Type B pancreatic cell (in vitro differentiated cells): Measurements from ENCODE around the gene DAB2. TPM values are rescaled to one million over a fixed set of nuclear protein-coding genes. Genes with fewer than 3 reads are reported as not detected.

Source experiments
- DNase-seq: peaks from one replicate; pipeline ENCODE4 v3.0.0; 2021; ENCODE audit warnings: mixed read lengths; ENCODE audit not compliant: unreplicated experiment; ENCODE audit errors: extremely low spot score
- H3K27ac Mint-ChIP-seq: 2 replicates; pipeline ENCODE4 v1.8.0; 2021; ENCODE audit warnings: mild to moderate bottlenecking, mixed read lengths
- H3K27me3 Mint-ChIP-seq: 2 replicates; pipeline ENCODE4 v1.8.0; 2021; ENCODE audit warnings: mixed read lengths
- H3K36me3 Mint-ChIP-seq: 2 replicates; pipeline ENCODE4 v1.8.0; 2021; ENCODE audit warnings: mixed read lengths
- H3K4me1 Mint-ChIP-seq: one replicate; pipeline ENCODE4 v1.8.0; 2021; ENCODE audit warnings: mixed read lengths; ENCODE audit not compliant: unreplicated experiment
- H3K4me3 Mint-ChIP-seq: 2 replicates; pipeline ENCODE4 v1.8.0; 2021; ENCODE audit warnings: mild to moderate bottlenecking, mixed read lengths
- H3K9me3 Mint-ChIP-seq: 2 replicates; pipeline ENCODE4 v1.8.0; 2021; ENCODE audit warnings: mixed read lengths
- total RNA-seq: library from RNA; stranded (reverse); gene quantifications from 2 replicates; pipeline ENCODE4 v1.2.1, GENCODE V29; 2021; ENCODE audit warnings: low replicate concordance
- TF ChIP-seq, protein P1 (sequence below): fragments of 200-600 bp; sonication (generic); conservative IDR thresholded peaks from 2 replicates; pipeline ENCODE4 v1.5.0; 2021; ENCODE audit warnings: antibody characterized with exemption, mild to moderate bottlenecking

The DAB2 gene
- total RNA-seq, 1 donor from 2014 or later, result 91.6 TPM

DNA sequence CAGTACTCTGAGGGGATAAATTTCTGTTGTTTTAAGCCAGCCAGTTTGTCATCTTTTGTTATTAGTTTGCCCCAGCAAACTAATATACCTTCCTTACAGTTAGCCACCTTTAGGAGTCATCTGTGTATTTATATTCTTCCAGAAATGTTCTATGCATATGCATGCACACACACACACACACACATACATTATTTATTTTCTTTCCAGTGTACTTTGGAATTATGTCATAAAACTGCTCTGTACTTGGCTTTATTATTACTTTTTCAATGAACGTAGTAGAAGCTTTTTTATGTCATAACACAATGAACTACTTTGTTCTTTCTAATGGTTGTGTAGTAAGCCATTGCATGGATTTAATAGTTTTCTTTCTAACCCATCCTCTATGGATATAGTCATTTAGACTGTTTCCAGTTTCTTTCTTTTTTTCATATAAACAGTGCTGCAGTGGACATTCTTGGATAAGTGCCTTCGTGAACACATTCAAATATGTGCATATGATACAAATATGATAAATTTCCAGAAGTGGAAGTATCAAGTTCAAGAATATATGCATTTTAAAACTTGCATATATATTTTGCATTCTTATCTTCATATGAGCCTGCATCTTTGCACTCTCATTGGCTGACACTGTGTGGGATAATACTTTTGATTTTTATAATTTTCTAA is 26.6 kb upstream of the DAB2 start:
- TF ChIP-seq, protein P1, sequence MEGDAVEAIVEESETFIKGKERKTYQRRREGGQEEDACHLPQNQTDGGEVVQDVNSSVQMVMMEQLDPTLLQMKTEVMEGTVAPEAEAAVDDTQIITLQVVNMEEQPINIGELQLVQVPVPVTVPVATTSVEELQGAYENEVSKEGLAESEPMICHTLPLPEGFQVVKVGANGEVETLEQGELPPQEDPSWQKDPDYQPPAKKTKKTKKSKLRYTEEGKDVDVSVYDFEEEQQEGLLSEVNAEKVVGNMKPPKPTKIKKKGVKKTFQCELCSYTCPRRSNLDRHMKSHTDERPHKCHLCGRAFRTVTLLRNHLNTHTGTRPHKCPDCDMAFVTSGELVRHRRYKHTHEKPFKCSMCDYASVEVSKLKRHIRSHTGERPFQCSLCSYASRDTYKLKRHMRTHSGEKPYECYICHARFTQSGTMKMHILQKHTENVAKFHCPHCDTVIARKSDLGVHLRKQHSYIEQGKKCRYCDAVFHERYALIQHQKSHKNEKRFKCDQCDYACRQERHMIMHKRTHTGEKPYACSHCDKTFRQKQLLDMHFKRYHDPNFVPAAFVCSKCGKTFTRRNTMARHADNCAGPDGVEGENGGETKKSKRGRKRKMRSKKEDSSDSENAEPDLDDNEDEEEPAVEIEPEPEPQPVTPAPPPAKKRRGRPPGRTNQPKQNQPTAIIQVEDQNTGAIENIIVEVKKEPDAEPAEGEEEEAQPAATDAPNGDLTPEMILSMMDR, result no peak
- no peak overlapping the region for H3K4me3 Mint-ChIP-seq
- no peaks in the 10 kb centered on the region for H3K27me3 Mint-ChIP-seq
- no peaks in the 10 kb centered on the region for H3K9me3 Mint-ChIP-seq
- H3K27ac Mint-ChIP-seq, result no peak overlapping the region
- H3K4me1 Mint-ChIP-seq, result peaks cover 7% of the 10 kb centered on the region
- H3K36me3 Mint-ChIP-seq, result no peaks in the 10 kb centered on the region
- DNase-seq, result no peak

DNA sequence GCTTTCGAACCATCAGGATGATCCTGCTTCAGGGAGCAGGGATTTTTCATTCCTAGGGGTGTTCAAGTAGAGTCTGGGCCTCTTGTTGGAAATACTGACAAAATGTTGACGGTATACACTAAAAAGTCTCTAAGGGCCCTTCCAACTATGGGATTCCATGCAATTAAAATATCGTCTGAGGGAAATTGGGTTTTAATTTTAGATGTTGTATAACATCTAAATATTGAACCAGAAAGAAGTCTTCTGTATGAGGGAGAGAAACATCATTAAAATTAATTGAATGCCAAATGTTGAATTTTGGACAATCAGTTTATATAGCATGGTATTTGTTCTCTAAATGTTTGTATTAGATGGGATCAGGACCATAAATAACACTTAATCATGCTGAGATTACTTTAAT is 25.7 kb upstream of the DAB2 start:
- Mint-ChIP-seq H3K4me3 (no peak overlapping the region), H3K27me3 (no peaks in the 10 kb centered on the region), H3K4me1 (peaks cover 7% of the 10 kb centered on the region), H3K9me3 (no peaks in the 10 kb centered on the region), H3K27ac (no peak overlapping the region), H3K36me3 (no peaks in the 10 kb centered on the region)
- no peak for DNase-seq
- TF ChIP-seq, protein P1, result no peak

- Mint-ChIP-seq H3K27ac (no peak overlapping the region), H3K27me3 (no peaks in the 10 kb centered on the region), H3K9me3 (no peaks in the 10 kb centered on the region), H3K36me3 (no peaks in the 10 kb centered on the region), H3K4me1 (peaks cover 7% of the 10 kb centered on the region), H3K4me3 (no peak overlapping the region)
- DNase-seq, result no peak
- TF ChIP-seq, protein P1, result no peak
Observed at GRCh38 chr5:39449591-39449990, 24.8 kb upstream of the DAB2 start.

DNA sequence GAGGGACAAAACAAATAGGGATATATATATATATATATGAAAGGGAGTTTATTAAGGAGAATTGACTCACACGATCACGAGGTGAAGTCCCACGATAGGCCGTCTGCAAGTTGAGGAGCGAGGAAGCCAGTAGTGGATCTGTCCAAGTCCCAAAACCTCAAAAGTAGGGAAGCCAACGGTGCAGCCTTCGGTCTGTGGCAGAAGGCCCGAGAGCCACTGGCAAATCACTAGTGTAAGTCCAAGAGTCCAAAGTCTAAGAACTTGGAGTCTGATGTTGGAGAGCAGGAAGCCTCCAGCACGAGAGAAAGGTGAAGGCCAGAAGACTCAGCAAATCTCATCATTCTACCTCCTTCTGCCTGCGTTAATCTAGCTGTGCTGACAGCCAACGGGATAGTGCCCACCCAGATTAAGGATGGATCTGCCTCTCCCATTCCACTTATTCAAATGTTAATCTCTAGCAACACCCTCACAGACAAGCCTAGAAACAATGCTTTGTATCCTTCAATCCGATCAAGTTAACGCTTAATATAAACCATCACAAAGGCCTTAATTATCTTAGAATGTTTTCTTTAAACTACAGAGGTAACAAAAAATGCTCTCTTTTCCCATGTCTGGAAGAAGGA is 23.8 kb upstream of the DAB2 start:
- peaks cover 7% of the 10 kb centered on the region for H3K4me1 Mint-ChIP-seq
- TF ChIP-seq, protein P1, result no peak
- DNase-seq, result no peak
- H3K27ac Mint-ChIP-seq, result no peak overlapping the region
- H3K4me3 Mint-ChIP-seq, result no peak overlapping the region
- no peaks in the 10 kb centered on the region for H3K9me3 Mint-ChIP-seq
- H3K27me3 Mint-ChIP-seq, result no peaks in the 10 kb centered on the region
- H3K36me3 Mint-ChIP-seq, result no peaks in the 10 kb centered on the region

DNA sequence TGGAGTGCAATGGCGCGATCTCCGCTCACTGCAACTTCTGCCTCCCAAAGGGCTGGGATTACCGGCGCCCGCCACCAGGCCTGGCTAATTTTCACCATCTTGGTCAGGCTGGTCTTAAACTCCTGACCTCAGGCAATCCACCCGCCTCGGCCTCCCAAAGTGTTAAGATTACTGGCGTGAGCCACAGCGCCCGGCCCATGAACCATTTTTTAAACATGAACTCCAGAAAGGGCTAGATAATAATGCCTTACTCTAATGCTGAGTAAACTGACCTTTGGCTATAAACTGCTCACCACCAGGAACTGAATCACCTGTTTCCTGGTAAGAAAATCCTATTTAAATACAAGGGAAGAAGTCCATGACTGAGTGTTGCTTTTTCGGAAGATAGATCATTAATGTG is 23.2 kb upstream of the DAB2 start:
- no peaks in the 10 kb centered on the region for H3K36me3 Mint-ChIP-seq
- peaks cover 7% of the 10 kb centered on the region for H3K4me1 Mint-ChIP-seq
- no peak for DNase-seq
- no peak overlapping the region for H3K27ac Mint-ChIP-seq
- H3K27me3 Mint-ChIP-seq, result no peaks in the 10 kb centered on the region
- TF ChIP-seq, protein P1, result no peak
- no peak overlapping the region for H3K4me3 Mint-ChIP-seq
- no peaks in the 10 kb centered on the region for H3K9me3 Mint-ChIP-seq
